Endothelial cell of umbilical vein (primary cell): ENCODE data around the gene NEURL1B. TPM values are rescaled to one million over a fixed set of nuclear protein-coding genes. Genes with fewer than 3 reads are reported as not detected.

Experiments
- BruUV-seq: library from RNA; stranded (reverse); fragments of 400-500 nt; replicated peaks from 2 replicates; lab custom pipeline; 2021; lab: Mats Ljungman, UMichigan
- CTCF ChIA-PET: fragments of 300-600, 350-600 bp; sonication (Branson Sonifier 250); formaldehyde crosslinking; loops from one replicate; lab custom pipeline; 2021; ENCODE audit warnings: antibody characterized with exemption, inconsistent platforms; lab: Charles Lee
- POLR2A ChIA-PET: fragments of 300-600, 350-600 bp; sonication (Branson Sonifier 250); formaldehyde crosslinking; loops from one replicate; lab custom pipeline; 2021; ENCODE audit warnings: antibody characterized with exemption, inconsistent platforms; lab: Charles Lee
- DNase-seq: peaks from one replicate; pipeline ENCODE4 v3.0.0-alpha.2; 2011; ENCODE audit warnings: low read depth, low spot score
- FAIRE-seq: peaks from 2 replicates; lab custom pipeline; 2011; peaks lifted over from hg19 to GRCh38; lab: Jason Lieb, UNC
- H2AFZ ChIP-seq: 2 replicates; pipeline ENCODE4 v1.6.0; 2012; ENCODE audit warnings: low read depth, low read length, control low read depth, inconsistent platforms
- H3K27ac ChIP-seq: 2 replicates; pipeline ENCODE4 v1.5.1; 2011; ENCODE audit warnings: low read depth, mild to moderate bottlenecking, control low read depth, low read length, moderate library complexity; ENCODE audit not compliant: insufficient read depth
- H3K27me3 ChIP-seq, 2 experiments: 2 replicates each; pipeline versions ENCODE4 v1.6.0 to v1.6.1; 2011; ENCODE audit warnings: low read length in 2 of 2, mixed read lengths in 1 of 2; ENCODE audit not compliant: control insufficient read depth in 2 of 2, insufficient read depth in 2 of 2
- H3K36me3 ChIP-seq, 2 experiments: 2 replicates in 1 of 2; 3 replicates in 1 of 2; pipeline ENCODE4 v1.5.1; 2011; ENCODE audit warnings: low read length in 2 of 2, mild to moderate bottlenecking in 1 of 2, moderate library complexity in 1 of 2; ENCODE audit not compliant: control insufficient read depth in 2 of 2, insufficient read depth in 2 of 2; ENCODE audit errors: extremely low read depth in 1 of 2
- H3K4me1 ChIP-seq: 3 replicates; pipeline ENCODE4 v1.5.1; 2011; ENCODE audit warnings: mild to moderate bottlenecking, low read length; ENCODE audit not compliant: control insufficient read depth, insufficient read depth; ENCODE audit errors: extremely low read depth
- H3K4me2 ChIP-seq: 2 replicates; pipeline ENCODE4 v1.6.1; 2011; ENCODE audit warnings: low read length, control low read depth, mixed read lengths; ENCODE audit not compliant: insufficient read depth
- H3K4me3 ChIP-seq, 3 experiments: fragments of 200-600 bp in 1 of 3; sonication (generic), shearing (Covaris generic) in 1 of 3; replicated peaks in 1 of 3; 2 replicates each; pipeline ENCODE4 v1.5.1; 2011 to 2016; ENCODE audit warnings: control low read depth in 3 of 3, low read length in 3 of 3, mild to moderate bottlenecking in 2 of 3, inconsistent platforms in 1 of 3, low read depth in 1 of 3, moderate library complexity in 1 of 3; ENCODE audit not compliant: insufficient read depth in 1 of 3
- H3K79me2 ChIP-seq: 2 replicates; pipeline ENCODE4 v1.6.0; 2012; ENCODE audit warnings: low read length, inconsistent platforms; ENCODE audit not compliant: control insufficient read depth, insufficient read depth
- H3K9ac ChIP-seq: replicated peaks from 2 replicates; pipeline ENCODE3; 2011; ENCODE audit warnings: low read length, control low read depth; ENCODE audit not compliant: insufficient read depth; ENCODE audit errors: extremely low read depth
- H3K9me1 ChIP-seq: replicated peaks from 3 replicates; pipeline ENCODE4 v1.6.0; 2011; ENCODE audit warnings: mild to moderate bottlenecking, low read length; ENCODE audit not compliant: control insufficient read depth, insufficient read depth; ENCODE audit errors: extremely low read depth
- H3K9me3 ChIP-seq: replicated peaks from 2 replicates; pipeline ENCODE4 v1.5.1; 2012; ENCODE audit warnings: low read length, inconsistent platforms; ENCODE audit not compliant: control insufficient read depth, insufficient read depth
- H4K20me1 ChIP-seq: replicated peaks from 2 replicates; pipeline ENCODE3; 2011; ENCODE audit warnings: mild to moderate bottlenecking, low read length; ENCODE audit not compliant: control insufficient read depth, insufficient read depth; ENCODE audit errors: extremely low read depth
- CTCF ChIP-seq, 2 donors: IDR thresholded peaks; 1 replicate in 1 of 2; 2 replicates in 1 of 2; pipeline ENCODE4 v1.5.1; 2011; ENCODE audit warnings: low read length in 2 of 2, mild to moderate bottlenecking in 2 of 2, moderate library complexity in 2 of 2, control low read depth in 1 of 2, inconsistent platforms in 1 of 2, low read depth in 1 of 2; ENCODE audit not compliant: insufficient read depth in 1 of 2; ENCODE audit errors: extremely low read depth in 1 of 2
- GATA2 ChIP-seq: IDR thresholded peaks from 2 replicates; pipeline ENCODE4 v1.7.0; 2011; ENCODE audit warnings: low read depth, mild to moderate bottlenecking, moderate library complexity, mixed read lengths, low read length; ENCODE audit not compliant: insufficient read length, insufficient read depth
- JUN ChIP-seq: IDR thresholded peaks from 2 replicates; pipeline ENCODE4 v1.6.1; 2011; ENCODE audit warnings: borderline replicate concordance, low read depth; ENCODE audit not compliant: insufficient read length, insufficient read depth
- MYC ChIP-seq: IDR thresholded peaks from one replicate; pipeline ENCODE4 v1.6.1; 2011; ENCODE audit warnings: mild to moderate bottlenecking, low read depth, low read length
- POLR2A ChIP-seq: IDR thresholded peaks from 2 replicates; pipeline ENCODE4 v1.6.1; 2012; ENCODE audit warnings: low read depth, mild to moderate bottlenecking, control low read depth, low read length
- dilution Hi-C: fragments of 300-500 bp; cut with MboI; formaldehyde crosslinking; loops from one replicate; pipeline ENCODE4 v1.15.0; 2019; ENCODE audit warnings: low sequenced_read_pairs; ENCODE audit not compliant: extremely low pct_ligation_motif_present
- intact Hi-C: fragments of 100-400 bp; cut with micrococcal nuclease; formaldehyde crosslinking; loops from one replicate; pipeline ENCODE4 v1.10.0; 2022
- polyA plus RNA-seq, 4 experiments: library from polyadenylated mRNA; depleted of rRNA in 3 of 4; stranded (reverse) in 3 of 4; unstranded in 1 of 4; fragments of >200 nt; gene quantifications; 2 replicates each; pipeline versions ENCODE4 v1.2.1 to v1.2.3, GENCODE V29; 2011 to 2012; ENCODE audit warnings: missing spikeins in 1 of 4
- total RNA-seq: library from RNA; stranded (reverse); gene quantifications from 2 replicates; pipeline ENCODE4 v1.2.3, GENCODE V29; 2021

Gene NEURL1B
- total and polyA plus RNA-seq, 2 donors (not counting 3 experiments of a cell fraction or from before 2014, with no cell fraction given): 0.44 to 1.6 TPM

- DNase-seq: no peak
- no peaks in the 10 kb centered on the region for H3K79me2 ChIP-seq
- TF ChIP-seq CTCF (IDR thresholded peaks at IDR 0.05; ENCODE audit: extremely low read depth in 1 of 2, insufficient read depth in 1 of 2, low read depth in 1 of 2, low read length in 2 of 2) (no peak), POLR2A (no peak), GATA2 (no peak)
- H3K4me1 ChIP-seq: no peaks in the 10 kb centered on the region
- no peak overlapping the region for H2AFZ ChIP-seq
- H3K4me2 ChIP-seq: no peak overlapping the region
- intact Hi-C loops: no loop called here
- ChIA-PET POLR2A (no interaction called here), CTCF (interaction anchor here (1.3 kb wide), 1 partner anchor 16 kb away, joined by 3 read pairs; no protein-coding TSS in a partner anchor)
- FAIRE-seq: no peak
- no peak overlapping the region for H3K27ac ChIP-seq
- H3K9me3 ChIP-seq: no peaks in the 10 kb centered on the region
- H3K9ac ChIP-seq: no peak overlapping the region
- no peak overlapping the region for H3K4me3 ChIP-seq
- dilution Hi-C loops: no loop called here
- peaks cover 0 to 7% of the 10 kb centered on the region in 2 experiments for H3K27me3 ChIP-seq
- H3K9me1 ChIP-seq: no peaks in the 10 kb centered on the region
- no TSS peak for BruUV-seq
- H4K20me1 ChIP-seq: no peaks in the 10 kb centered on the region
- no peaks in the 10 kb centered on the region for H3K36me3 ChIP-seq
Observed at GRCh38 chr5:172603251-172603806, 37.7 kb upstream of the NEURL1B start.

- H3K36me3 ChIP-seq: no peaks in the 10 kb centered on the region
- H4K20me1 ChIP-seq: no peaks in the 10 kb centered on the region
- intact Hi-C loops: no loop called here
- no peaks in the 10 kb centered on the region for H3K4me1 ChIP-seq
- H2AFZ ChIP-seq: no peak overlapping the region
- dilution Hi-C loops: no loop called here
- no peak for DNase-seq
- BruUV-seq: no TSS peak
- no peak for FAIRE-seq
- no peak overlapping the region for H3K9ac ChIP-seq
- ChIA-PET POLR2A (no interaction called here), CTCF (interaction anchor here (0.8 kb wide), 1 partner anchor 92 kb away, joined by 3 read pairs; no protein-coding TSS in a partner anchor)
- peaks cover 0 to 7% of the 10 kb centered on the region in 2 experiments for H3K27me3 ChIP-seq
- H3K79me2 ChIP-seq: no peaks in the 10 kb centered on the region
- H3K27ac ChIP-seq: no peak overlapping the region
- TF ChIP-seq JUN: no peak
- no peak for TF ChIP-seq MYC
- no peak for TF ChIP-seq POLR2A
- H3K9me1 ChIP-seq: no peaks in the 10 kb centered on the region
- no peaks in the 10 kb centered on the region for H3K9me3 ChIP-seq
- no peak overlapping the region for H3K4me2 ChIP-seq
- H3K4me3 ChIP-seq: no peak overlapping the region
Observed at GRCh38 chr5:172605466-172605865, 35.6 kb upstream of the NEURL1B start.
